Muscle of leg (tissue), 11 donors: ENCODE data around the gene LETM1. TPM values are rescaled to one million over a fixed set of nuclear protein-coding genes. Genes with fewer than 3 reads are reported as not detected.

Experiments used
- DNase-seq: peaks from one replicate; pipeline ENCODE4 v3.0.0; 2013
- H3K27ac ChIP-seq: one replicate; pipeline ENCODE4 v1.5.1; 2013; ENCODE audit warnings: mild to moderate bottlenecking, low read length, control low read depth
- H3K27me3 ChIP-seq: one replicate; pipeline ENCODE4 v1.6.1; 2013; ENCODE audit warnings: low read length; ENCODE audit not compliant: control insufficient read depth, insufficient read depth
- H3K36me3 ChIP-seq: one replicate; pipeline ENCODE4 v1.6.1; 2013; ENCODE audit warnings: low read length; ENCODE audit not compliant: control insufficient read depth, insufficient read depth
- H3K4me1 ChIP-seq: one replicate; pipeline ENCODE4 v1.6.1; 2013; ENCODE audit warnings: low read length; ENCODE audit not compliant: control insufficient read depth, insufficient read depth
- H3K4me3 ChIP-seq: one replicate; pipeline ENCODE4 v1.5.1; 2013; ENCODE audit warnings: low read length, control low read depth
- H3K9me3 ChIP-seq: replicated peaks from 2 replicates; pipeline ENCODE4 v1.6.1; 2013; ENCODE audit warnings: low read depth, low read length; ENCODE audit not compliant: control insufficient read depth
- WGBS: methylation state at CpG from one replicate; pipeline ENCODE4 v1.1.5; 2013; ENCODE audit warnings: missing lambda C conversion rate; ENCODE audit not compliant: insufficient coverage; 5-methylcytosine and 5-hydroxymethylcytosine counted together
- polyA plus RNA-seq, 8 donors: library from polyadenylated mRNA; unstranded; fragments of 120-200 nt; gene quantifications; one replicate each; pipeline versions ENCODE4 v1.2.1 to v1.2.3, GENCODE V29; 2013; ENCODE audit warnings: inconsistent platforms in 1 of 8, low replicate concordance in 1 of 8; ENCODE audit not compliant: insufficient read length in 8 of 8, insufficient read depth in 1 of 8
- total RNA-seq: library from RNA; stranded (reverse); fragments of 120-200 nt; gene quantifications from one replicate; pipeline ENCODE4 v1.2.4, GENCODE V29; 2013

LETM1 gene
- total and polyA plus RNA-seq, 9 donors = 11.7 to 20.1 (median 15.7) TPM

- 30% methylated on average over 3 of the region's 13 CpGs for WGBS
- no peak for DNase-seq
- H3K27ac ChIP-seq = no peak overlapping the region
- no peaks in the 10 kb centered on the region for H3K9me3 ChIP-seq
- H3K4me3 ChIP-seq = no peak overlapping the region
- H3K27me3 ChIP-seq = peaks cover 33% of the 10 kb centered on the region
- no peaks in the 10 kb centered on the region for H3K36me3 ChIP-seq
- H3K4me1 ChIP-seq = peaks cover 12% of the 10 kb centered on the region
Measured at GRCh38 chr4:1788254-1788973, 67.5 kb downstream of the LETM1 start.

- H3K4me1 ChIP-seq = peaks cover 10% of the 10 kb centered on the region
- H3K27me3 ChIP-seq = peaks cover 30% of the 10 kb centered on the region
- no peak overlapping the region for H3K27ac ChIP-seq
- no peaks in the 10 kb centered on the region for H3K36me3 ChIP-seq
- no peaks in the 10 kb centered on the region for H3K9me3 ChIP-seq
- DNase-seq = no peak
- 31% methylated on average over 14 of the region's 25 CpGs for WGBS
- no peak overlapping the region for H3K4me3 ChIP-seq
Measured at GRCh38 chr4:1787411-1788077, 68.4 kb downstream of the LETM1 start.

- no peak for DNase-seq
- H3K27me3 ChIP-seq = peaks cover 22% of the 10 kb centered on the region
- H3K4me3 ChIP-seq = no peak overlapping the region
- H3K4me1 ChIP-seq = peaks cover 13% of the 10 kb centered on the region
- no peak overlapping the region for H3K27ac ChIP-seq
- WGBS = 85% methylated on average over 30 of the region's 34 CpGs
- no peaks in the 10 kb centered on the region for H3K36me3 ChIP-seq
- H3K9me3 ChIP-seq = no peaks in the 10 kb centered on the region
Measured at GRCh38 chr4:1786544-1787362, 69.2 kb downstream of the LETM1 start.

- Histone ChIP-seq H3K36me3 (no peaks in the 10 kb centered on the region), H3K27ac (no peak overlapping the region), H3K9me3 (no peaks in the 10 kb centered on the region), H3K27me3 (peaks cover 12% of the 10 kb centered on the region), H3K4me3 (no peak overlapping the region), H3K4me1 (peaks cover 13% of the 10 kb centered on the region)
- WGBS = 79% methylated on average over 10 of the region's 11 CpGs
- DNase-seq = no peak
Measured at GRCh38 chr4:1785592-1785991, 70.4 kb downstream of the LETM1 start.

GRCh38 chr4:1784789-1785591 is 71.0 kb downstream of the LETM1 start:
- no peaks in the 10 kb centered on the region for H3K36me3 ChIP-seq
- no peaks in the 10 kb centered on the region for H3K9me3 ChIP-seq
- H3K27me3 ChIP-seq = peaks cover 7% of the 10 kb centered on the region
- 65% methylated on average over 12 of the region's 17 CpGs for WGBS
- no peak overlapping the region for H3K27ac ChIP-seq
- DNase-seq = no peak
- H3K4me3 ChIP-seq = no peak overlapping the region
- peaks cover 13% of the 10 kb centered on the region for H3K4me1 ChIP-seq

- Histone ChIP-seq H3K36me3 (no peaks in the 10 kb centered on the region), H3K4me1 (peaks cover 13% of the 10 kb centered on the region), H3K9me3 (no peaks in the 10 kb centered on the region), H3K27ac (no peak overlapping the region), H3K4me3 (no peak overlapping the region), H3K27me3 (peaks cover 7% of the 10 kb centered on the region)
- no peak for DNase-seq
- 78% methylated on average over 9 of the region's 10 CpGs for WGBS
Measured at GRCh38 chr4:1784395-1784788, 71.6 kb downstream of the LETM1 start.

GRCh38 chr4:1783970-1784369 is 72.0 kb downstream of the LETM1 start:
- peaks cover 17% of the 10 kb centered on the region for H3K4me1 ChIP-seq
- H3K4me3 ChIP-seq = no peak overlapping the region
- 67% methylated on average over 12 of the region's 12 CpGs for WGBS
- no peak overlapping the region for H3K27ac ChIP-seq
- peaks cover 7% of the 10 kb centered on the region for H3K27me3 ChIP-seq
- DNase-seq = no peak
- no peaks in the 10 kb centered on the region for H3K36me3 ChIP-seq
- no peaks in the 10 kb centered on the region for H3K9me3 ChIP-seq

- Histone ChIP-seq H3K4me1 (peaks cover 26% of the 10 kb centered on the region), H3K27ac (no peak overlapping the region), H3K9me3 (no peaks in the 10 kb centered on the region), H3K4me3 (no peak overlapping the region), H3K27me3 (peaks cover 4% of the 10 kb centered on the region), H3K36me3 (no peaks in the 10 kb centered on the region)
- no peak for DNase-seq
- WGBS = 63% methylated on average over 4 of the region's 10 CpGs
Measured at GRCh38 chr4:1783015-1783414, 72.9 kb downstream of the LETM1 start.

GRCh38 chr4:1780435-1780834 is 75.5 kb downstream of the LETM1 start:
- H3K9me3 ChIP-seq = no peaks in the 10 kb centered on the region
- H3K4me3 ChIP-seq = no peak overlapping the region
- no peaks in the 10 kb centered on the region for H3K36me3 ChIP-seq
- H3K4me1 ChIP-seq = peaks cover 25% of the 10 kb centered on the region
- no peak for DNase-seq
- H3K27ac ChIP-seq = no peak overlapping the region
- 75% methylated on average over 14 of the region's 14 CpGs for WGBS
- H3K27me3 ChIP-seq = no peaks in the 10 kb centered on the region
